Upper lobe of left lung (tissue), 6 donors: ENCODE results near the gene CAMSAP1. TPM values are rescaled to one million over a fixed set of nuclear protein-coding genes. Genes with fewer than 3 reads are reported as not detected.

Source experiments
- ATAC-seq, 2 donors: fragments of 200-7000 bp; cut with Tn5 transposase; one replicate each; pipeline ENCODE4 v1.9.1; 2022; ENCODE audit warnings: mild to moderate bottlenecking in 2 of 2, moderate library complexity in 2 of 2; ENCODE audit not compliant: low FRiP score in 2 of 2
- DNase-seq, 2 donors: peaks; one replicate each; pipeline ENCODE4 v3.0.0-alpha.2; 2019 to 2020
- H3K27ac ChIP-seq, 4 donors: fragments of 200-600 bp; sonication (generic); one replicate each; pipeline ENCODE4 v1.5.1; 2016 to 2019
- H3K27me3 ChIP-seq, 4 donors: fragments of 200-600 bp; sonication (generic); one replicate each; pipeline ENCODE4 v1.5.1; 2017 to 2019
- H3K36me3 ChIP-seq, 4 donors: fragments of 200-600 bp; sonication (generic); one replicate each; pipeline ENCODE4 v1.5.1; 2016 to 2019
- H3K4me1 ChIP-seq, 4 donors: fragments of 200-600 bp; sonication (generic); one replicate each; pipeline ENCODE4 v1.5.1; 2018 to 2019
- H3K4me3 ChIP-seq, 4 donors: fragments of 200-600 bp; sonication (generic); one replicate each; pipeline ENCODE4 v1.5.1; 2017 to 2019; ENCODE audit warnings: mild to moderate bottlenecking in 2 of 4, moderate library complexity in 1 of 4
- H3K9me3 ChIP-seq, 4 donors: fragments of 200-600 bp; sonication (generic); one replicate each; pipeline ENCODE4 v1.5.1; 2018 to 2019
- CTCF ChIP-seq, 6 experiments: fragments of 450-650 bp in 4 of 6; fragments of 200-600 bp in 2 of 6; sonication (generic) in 2 of 6; IDR thresholded peaks; one replicate each; pipeline ENCODE4 v1.5.1; 2016 to 2019; ENCODE audit warnings: antibody characterized with exemption in 6 of 6
- EP300 ChIP-seq, 4 donors: sonication (generic); formaldehyde crosslinking; IDR thresholded peaks; one replicate each; pipeline ENCODE4 v1.5.1; 2017; ENCODE audit warnings: antibody characterized with exemption in 4 of 4, control low read depth in 2 of 4
- POLR2A ChIP-seq, 4 donors: fragments of 450-650 bp; IDR thresholded peaks; one replicate each; pipeline ENCODE4 v1.5.1; 2016 to 2017; ENCODE audit warnings: antibody characterized with exemption in 4 of 4, mild to moderate bottlenecking in 2 of 4
- POLR2AphosphoS5 ChIP-seq, 2 donors: sonication (generic); formaldehyde crosslinking; IDR thresholded peaks; one replicate each; pipeline ENCODE4 v1.5.1; 2017; ENCODE audit warnings: antibody characterized with exemption in 2 of 2
- WGBS, 2 donors: methylation state at CpG; one replicate each; pipeline ENCODE4 v1.1.5; 2017 to 2018; 5-methylcytosine and 5-hydroxymethylcytosine counted together
- total RNA-seq, 6 donors: library from RNA; depleted of rRNA in 4 of 6; stranded (reverse); fragments of >200 nt in 4 of 6; gene quantifications; one replicate each; pipeline versions ENCODE4 v1.1.0 to v1.2.1, GENCODE V29; 2016 to 2021
- donor health status: DM: no; HTN: no; CAD: no; lungs with moderate emphysema.
- donor health status: DM: no; HTN: yes; CAD: no; lungs with severe emphysema.

CAMSAP1 gene
- total RNA-seq, 6 donors from 2014 or later, result 29.9 to 39.7 (median 34.1) TPM

DNA sequence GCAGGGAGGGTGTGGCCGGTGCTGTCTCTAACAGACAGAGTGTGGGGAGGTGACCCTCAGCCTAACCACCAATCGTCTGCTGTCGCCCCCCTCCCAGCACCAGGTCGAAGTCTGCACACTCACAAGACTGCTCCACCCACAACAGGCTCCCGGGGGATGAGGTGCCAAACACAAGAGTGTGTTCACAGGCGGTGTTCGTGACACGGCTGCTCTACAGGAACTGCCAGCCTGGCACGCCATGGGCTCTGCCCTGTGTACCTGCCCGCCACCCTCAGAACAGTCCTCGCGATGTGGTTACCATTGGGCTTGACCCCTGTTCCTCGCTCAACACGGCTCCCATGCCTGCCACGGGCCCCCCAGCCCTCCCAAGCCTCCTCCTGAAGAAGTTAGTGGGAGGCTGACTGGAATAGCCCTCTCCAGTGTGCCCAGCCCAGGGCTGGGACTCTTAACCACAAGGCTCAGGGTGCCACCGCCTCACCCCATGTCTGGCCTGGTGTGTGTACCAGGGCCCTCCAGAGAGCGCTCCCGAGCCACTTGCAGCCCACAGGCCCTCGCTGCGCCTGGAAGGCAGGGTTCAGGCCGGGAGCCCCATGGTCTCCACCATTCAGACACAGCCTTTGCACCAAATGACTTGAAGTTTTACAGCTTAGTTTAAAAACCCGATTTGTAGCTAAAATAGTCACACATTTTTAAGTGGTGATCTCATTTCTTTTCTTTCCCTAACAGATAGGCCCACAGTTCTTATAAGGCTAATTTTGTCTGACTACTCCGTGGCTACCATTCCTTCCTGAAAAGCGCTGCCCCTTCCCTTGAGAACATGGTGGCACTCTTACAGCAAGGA, 102.5 kb downstream of the CAMSAP1 start:
- Histone ChIP-seq H3K27me3 (no peaks in the 10 kb centered on the region), H3K27ac (no peak overlapping the region), H3K4me3 (no peak overlapping the region), H3K4me1 (no peaks in the 10 kb centered on the region), H3K9me3 (no peaks in the 10 kb centered on the region), H3K36me3 (peaks cover 0 to 11% (median 2%) of the 10 kb centered on the region in 4 donors)
- 78 to 85% methylated on average over 12 to 24 of the region's 24 CpGs for WGBS, 2 donors
- ATAC-seq (peak; percentile 27 to 50), DNase-seq (peak in 1 of 2 donors; percentile 59)
- no peak for TF ChIP-seq POLR2AphosphoS5 (IDR thresholded peaks at IDR 0.05)
- no peak for TF ChIP-seq POLR2A (IDR thresholded peaks at IDR 0.05)
- no peak for TF ChIP-seq EP300 (IDR thresholded peaks at IDR 0.05)
- TF ChIP-seq CTCF (IDR thresholded peaks at IDR 0.05), result no peak

GRCh38 chr9:135803441-135803840, 103.9 kb downstream of the CAMSAP1 start:
- no peaks in the 10 kb centered on the region for H3K9me3 ChIP-seq
- peak in 1 of 2 donors; percentile 46 for DNase-seq
- no peak overlapping the region for H3K27ac ChIP-seq
- H3K36me3 ChIP-seq, result no peaks in the 10 kb centered on the region
- H3K4me3 ChIP-seq, result no peak overlapping the region
- no peaks in the 10 kb centered on the region for H3K4me1 ChIP-seq
- TF ChIP-seq POLR2A (IDR thresholded peaks at IDR 0.05) (no peak), CTCF (IDR thresholded peaks at IDR 0.05) (no peak), EP300 (IDR thresholded peaks at IDR 0.05) (no peak), POLR2AphosphoS5 (IDR thresholded peaks at IDR 0.05) (no peak)
- no peaks in the 10 kb centered on the region for H3K27me3 ChIP-seq
- no peak for ATAC-seq
- 95 to 96% methylated on average over 8 to 10 of the region's 10 CpGs for WGBS, 2 donors

- Histone ChIP-seq H3K27me3 (no peaks in the 10 kb centered on the region), H3K4me3 (no peak overlapping the region), H3K9me3 (no peaks in the 10 kb centered on the region), H3K4me1 (peaks cover 0 to 3% (median under 1%) of the 10 kb centered on the region in 4 donors), H3K36me3 (no peaks in the 10 kb centered on the region), H3K27ac (no peak overlapping the region)
- 65 to 70% methylated on average over 10 to 18 of the region's 18 CpGs for WGBS, 2 donors
- TF ChIP-seq POLR2A (IDR thresholded peaks at IDR 0.05) (no peak), CTCF (IDR thresholded peaks at IDR 0.05) (no peak), POLR2AphosphoS5 (IDR thresholded peaks at IDR 0.05) (no peak), EP300 (IDR thresholded peaks at IDR 0.05) (no peak)
- ATAC-seq (no peak), DNase-seq (peak in 1 of 2 donors; percentile 71)
These were observed 104.4 kb downstream of the CAMSAP1 start for GRCh38 chr9:135802876-135803419.

DNA sequence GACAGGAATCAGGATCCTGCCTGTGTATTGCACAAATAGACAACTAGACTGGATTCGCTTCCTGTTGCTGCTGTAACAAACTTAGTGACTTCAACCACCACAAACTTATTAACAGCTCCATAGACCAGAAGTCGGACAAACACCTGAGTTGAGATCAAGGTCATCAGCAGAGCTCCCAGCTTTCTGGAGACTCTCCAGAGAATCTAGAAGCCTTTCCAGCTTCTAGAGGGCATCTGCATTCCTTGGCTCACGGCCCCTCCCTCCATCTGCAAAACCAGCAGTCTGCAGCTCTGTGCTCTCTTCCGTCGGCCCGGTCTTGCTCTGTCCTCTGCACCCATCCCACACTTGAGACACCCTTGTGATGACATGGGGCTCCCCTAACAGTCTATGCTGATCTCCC, 106.3 kb downstream of the CAMSAP1 start:
- 89 to 90% methylated on average over 6 of the region's 6 CpGs for WGBS, 2 donors
- ATAC-seq, result no peak
- Histone ChIP-seq H3K27me3 (no peaks in the 10 kb centered on the region), H3K4me1 (peaks cover 0 to 10% (median 6%) of the 10 kb centered on the region in 4 donors), H3K36me3 (no peaks in the 10 kb centered on the region), H3K9me3 (no peaks in the 10 kb centered on the region), H3K27ac (no peak overlapping the region), H3K4me3 (no peak overlapping the region)
- no peak for DNase-seq
- no peak for TF ChIP-seq POLR2AphosphoS5 (IDR thresholded peaks at IDR 0.05)
- no peak for TF ChIP-seq POLR2A (IDR thresholded peaks at IDR 0.05)
- TF ChIP-seq EP300 (IDR thresholded peaks at IDR 0.05), result no peak
- TF ChIP-seq CTCF (IDR thresholded peaks at IDR 0.05), result no peak
